ENCODE measurements around the gene ZNF549. TPM values are rescaled to one million over a fixed set of nuclear protein-coding genes. Genes with fewer than 3 reads are reported as not detected.

Gene ZNF549
- total and polyA plus RNA-seq, 2 of the 13 experiments (the other 11 are each of a cell fraction or from before 2014, with no cell fraction given) = 2.8 to 6.4 TPM

- TF ChIP-seq AKNA (CRISPR knock-in tag; IDR thresholded peaks at IDR 0.05; ENCODE audit: borderline replicate concordance) (no peak), ZNF335 (CRISPR knock-in tag; IDR thresholded peaks at IDR 0.05) (no peak), ZBTB38 (CRISPR knock-in tag; IDR thresholded peaks at IDR 0.05) (no peak)
Observed at GRCh38 chr19:57557659-57558058, 30.5 kb downstream of the ZNF549 start (continued).

GRCh38 chr19:57558525-57558924 is 31.4 kb downstream of the ZNF549 start:
- ChIA-PET POLR2A (no interaction called here), CTCF (ENCODE audit: low intra/inter-chr PET ratio, low total read pairs) (no interaction called here)
- FAIRE-seq = no peak
- Histone ChIP-seq H4K20me1 (ENCODE audit: insufficient read depth, low read length) (no peaks in the 10 kb centered on the region), H3K4me1 (ENCODE audit: insufficient read depth, low read length) (peaks cover 29% of the 10 kb centered on the region), H3K27me3 (ENCODE audit: control insufficient read depth in 1 of 2, insufficient read depth in 2 of 2, low read length in 2 of 2) (no peaks in the 10 kb centered on the region; a peak in 1 of 5 replicates), H3K9ac (ENCODE audit: insufficient read depth, low read depth, low read length) (peak overlapping the region; percentile 85), H3K9me3 (ENCODE audit: low read length) (peaks cover 33% of the 10 kb centered on the region), H3K4me2 (ENCODE audit: low read depth, low read length) (peak overlapping the region; percentile 91), H3K4me3 (replicated peaks in 1 of 3; ENCODE audit: insufficient read depth in 1 of 3, low read depth in 2 of 3, low read length in 3 of 3) (peak overlapping the region; percentile 88 to 99 (median 94)), H3K79me2 (ENCODE audit: insufficient read depth, low read length) (peaks cover 23% of the 10 kb centered on the region), H3K36me3 (replicated peaks in 1 of 2; ENCODE audit: control insufficient read depth in 1 of 2, insufficient read depth in 2 of 2, low read length in 2 of 2) (peaks cover 7 to 27% of the 10 kb centered on the region in 2 experiments; a peak in 4 of 5 replicates), H3K27ac (ENCODE audit: extremely low read length, insufficient read depth, low read length) (peak overlapping the region; percentile 54), H2AFZ (ENCODE audit: low read length) (no peak overlapping the region)
- intact Hi-C loops (cut with micrococcal nuclease; ENCODE audit: unreplicated experiment) = no loop called here
- no TSS peak for BruUV-seq (replicated peaks)
- WGBS (ENCODE audit: low lambda C conversion rate) = 16% methylated on average over 6 of the region's 6 CpGs
- peak; percentile 18 for DNase-seq (ENCODE audit: low spot score)
- peak; percentile 13 for ATAC-seq
- in situ Hi-C loops (cut with HindIII; ENCODE audit: extremely low pct_ligation_motif_present, low pct_unique_long_range_greater_than_20kb) = no loop called here
- TF ChIP-seq ZNF557 (CRISPR knock-in tag; IDR thresholded peaks at IDR 0.05) (no peak), SNAPC4 (CRISPR knock-in tag; IDR thresholded peaks at IDR 0.05) (no peak), ZNF138 (CRISPR knock-in tag; IDR thresholded peaks at IDR 0.05; ENCODE audit: low read depth) (no peak), KLF12 (CRISPR knock-in tag; IDR thresholded peaks at IDR 0.05; ENCODE audit: borderline replicate concordance) (no peak), ZNF280D (CRISPR knock-in tag; IDR thresholded peaks at IDR 0.05) (peak; percentile 3; the same call in 1 of the 2 replicates), ZNF629 (CRISPR knock-in tag; conservative IDR thresholded peaks at IDR 0.05) (no peak), ZNF737 (CRISPR knock-in tag; IDR thresholded peaks at IDR 0.05; ENCODE audit: borderline replicate concordance) (no peak)

Measured in HepG2 (cell line).